Fibroblast of villous mesenchyme (primary cell): Measurements from ENCODE around the gene SEL1L. TPM values are rescaled to one million over a fixed set of nuclear protein-coding genes. Genes with fewer than 3 reads are reported as not detected.

Experiments
- DNase-seq: peaks from one replicate; pipeline ENCODE4 v3.0.0-alpha.2; 2010; ENCODE audit warnings: low read depth
- H3K4me3 ChIP-seq: 2 replicates; pipeline ENCODE4 v1.5.1; 2011; ENCODE audit warnings: low read depth, mild to moderate bottlenecking, low read length
- total RNA-seq: library from RNA; depleted of rRNA; stranded (reverse); fragments of >200 nt; gene quantifications from 2 replicates; pipeline ENCODE4 v1.2.3, GENCODE V29; 2012
- TF ChIP-seq, protein P1 (sequence below): IDR thresholded peaks from 2 replicates; pipeline ENCODE4 v1.5.1; 2012; ENCODE audit warnings: low read depth, mild to moderate bottlenecking, low read length; ENCODE audit not compliant: insufficient read depth

SEL1L gene
- total RNA-seq, 1 donor, result 97.6 TPM

- TF ChIP-seq, protein P1, sequence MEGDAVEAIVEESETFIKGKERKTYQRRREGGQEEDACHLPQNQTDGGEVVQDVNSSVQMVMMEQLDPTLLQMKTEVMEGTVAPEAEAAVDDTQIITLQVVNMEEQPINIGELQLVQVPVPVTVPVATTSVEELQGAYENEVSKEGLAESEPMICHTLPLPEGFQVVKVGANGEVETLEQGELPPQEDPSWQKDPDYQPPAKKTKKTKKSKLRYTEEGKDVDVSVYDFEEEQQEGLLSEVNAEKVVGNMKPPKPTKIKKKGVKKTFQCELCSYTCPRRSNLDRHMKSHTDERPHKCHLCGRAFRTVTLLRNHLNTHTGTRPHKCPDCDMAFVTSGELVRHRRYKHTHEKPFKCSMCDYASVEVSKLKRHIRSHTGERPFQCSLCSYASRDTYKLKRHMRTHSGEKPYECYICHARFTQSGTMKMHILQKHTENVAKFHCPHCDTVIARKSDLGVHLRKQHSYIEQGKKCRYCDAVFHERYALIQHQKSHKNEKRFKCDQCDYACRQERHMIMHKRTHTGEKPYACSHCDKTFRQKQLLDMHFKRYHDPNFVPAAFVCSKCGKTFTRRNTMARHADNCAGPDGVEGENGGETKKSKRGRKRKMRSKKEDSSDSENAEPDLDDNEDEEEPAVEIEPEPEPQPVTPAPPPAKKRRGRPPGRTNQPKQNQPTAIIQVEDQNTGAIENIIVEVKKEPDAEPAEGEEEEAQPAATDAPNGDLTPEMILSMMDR, result no peak
- H3K4me3 ChIP-seq, result no peak overlapping the region
- DNase-seq, result no peak
Observed at GRCh38 chr14:81506487-81506886, 27.2 kb downstream of the SEL1L start.

DNA sequence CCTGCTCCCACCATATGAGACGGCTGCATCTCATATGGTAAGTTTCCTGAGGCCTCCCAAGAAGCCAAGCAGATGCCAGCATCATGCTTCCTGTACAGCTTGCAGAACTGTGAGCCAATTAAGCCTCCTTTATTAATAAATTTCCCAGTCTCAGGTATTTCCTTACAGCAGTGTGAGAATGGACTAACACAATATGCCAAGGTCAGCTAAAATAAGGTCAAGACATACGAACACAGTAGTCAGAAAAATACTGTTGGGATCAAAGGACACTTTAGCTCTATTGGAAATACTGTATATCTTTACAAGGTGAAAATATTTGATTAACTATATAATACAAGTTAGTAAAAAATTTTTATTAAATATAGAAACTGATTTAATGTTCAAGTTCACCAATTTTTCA lies 28.8 kb downstream of the SEL1L start:
- TF ChIP-seq, protein P1, result no peak
- no peak overlapping the region for H3K4me3 ChIP-seq
- DNase-seq, result no peak

DNA sequence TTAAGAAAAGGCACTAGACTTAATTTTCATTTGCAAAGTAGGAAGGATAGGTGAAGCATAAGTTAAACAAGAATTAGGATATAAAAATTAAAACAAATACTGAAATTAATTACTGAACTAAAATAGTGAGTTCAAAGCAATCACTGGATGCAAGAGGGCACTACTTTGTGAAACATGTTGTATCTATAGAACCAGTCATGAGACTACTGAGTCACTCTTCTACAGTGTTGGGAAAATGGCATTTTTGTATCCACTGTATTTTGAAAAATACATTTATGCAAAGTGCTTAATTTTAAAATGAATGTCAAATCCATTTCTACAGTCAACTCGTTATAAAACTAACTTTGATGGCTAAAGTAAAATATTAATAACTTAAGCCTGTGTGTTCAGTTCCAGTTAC lies 47.9 kb downstream of the SEL1L start:
- DNase-seq, result no peak
- H3K4me3 ChIP-seq, result no peak overlapping the region

GRCh38 chr14:81485372-81485771 lies 48.3 kb downstream of the SEL1L start:
- TF ChIP-seq, protein P1, result no peak
- no peak for DNase-seq

More for the DNA sequence above, 47.9 kb downstream of the SEL1L start:
- TF ChIP-seq, protein P1, result no peak

GRCh38 chr14:81484120-81484519 lies 49.5 kb downstream of the SEL1L start:
- H3K4me3 ChIP-seq, result no peak overlapping the region
- no peak for DNase-seq
- TF ChIP-seq, protein P1, result no peak

More at GRCh38 chr14:81485372-81485771, 48.3 kb downstream of the SEL1L start:
- H3K4me3 ChIP-seq, result no peak overlapping the region

DNA sequence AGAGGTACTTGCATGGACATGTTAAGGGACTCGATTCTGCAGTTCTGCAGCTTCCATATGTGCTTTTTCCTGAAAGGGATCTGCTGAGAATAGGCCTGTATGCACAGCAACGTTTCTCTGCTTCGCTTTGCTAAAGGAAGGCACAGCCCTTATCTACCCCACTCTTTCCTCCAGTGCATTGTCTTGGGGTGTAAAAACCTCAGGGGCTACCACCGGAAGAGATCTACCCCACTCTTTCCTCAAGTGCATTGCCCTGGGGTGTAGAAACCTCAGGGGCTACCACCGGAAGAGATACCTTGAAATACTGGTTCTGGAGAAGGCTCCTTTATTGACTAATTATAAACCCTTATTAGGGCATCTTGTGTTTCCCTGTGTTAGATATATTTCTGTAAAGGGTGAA lies 52.9 kb downstream of the SEL1L start:
- TF ChIP-seq, protein P1, result no peak
- no peak overlapping the region for H3K4me3 ChIP-seq
- DNase-seq, result no peak

- no peak for DNase-seq
- TF ChIP-seq, protein P1, result no peak
- H3K4me3 ChIP-seq, result no peak overlapping the region
Observed at GRCh38 chr14:81478446-81478845, 55.2 kb downstream of the SEL1L start.
